ENCODE data around the gene VSTM2B.
"Not testable (repeated sequence)": the region's sequence is repeated elsewhere in the genome, so short reads cannot be mapped to it uniquely, and the experiment has no call there.

Gene VSTM2B

DNA sequence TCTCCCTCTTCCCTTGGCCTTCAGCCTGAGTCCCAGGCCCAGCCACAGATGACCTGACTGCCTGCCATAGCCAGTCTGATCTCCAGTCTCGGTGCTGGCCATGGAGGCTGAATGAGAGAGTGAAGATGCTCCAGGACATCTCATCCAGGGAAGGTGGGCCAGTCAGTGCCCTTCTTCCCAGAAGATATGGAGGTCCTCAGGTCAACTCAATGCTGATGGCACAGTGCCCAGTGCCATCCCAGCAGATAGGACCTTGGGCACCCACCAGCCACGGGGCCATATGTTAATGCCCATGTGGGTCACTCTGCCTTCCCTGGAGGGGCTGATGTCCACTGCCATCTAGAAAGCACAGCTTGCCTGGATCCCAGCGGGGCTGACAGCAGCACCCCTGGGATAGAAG lies 7.2 kb downstream of the VSTM2B start:
- DNase-seq, result no peak

DNA sequence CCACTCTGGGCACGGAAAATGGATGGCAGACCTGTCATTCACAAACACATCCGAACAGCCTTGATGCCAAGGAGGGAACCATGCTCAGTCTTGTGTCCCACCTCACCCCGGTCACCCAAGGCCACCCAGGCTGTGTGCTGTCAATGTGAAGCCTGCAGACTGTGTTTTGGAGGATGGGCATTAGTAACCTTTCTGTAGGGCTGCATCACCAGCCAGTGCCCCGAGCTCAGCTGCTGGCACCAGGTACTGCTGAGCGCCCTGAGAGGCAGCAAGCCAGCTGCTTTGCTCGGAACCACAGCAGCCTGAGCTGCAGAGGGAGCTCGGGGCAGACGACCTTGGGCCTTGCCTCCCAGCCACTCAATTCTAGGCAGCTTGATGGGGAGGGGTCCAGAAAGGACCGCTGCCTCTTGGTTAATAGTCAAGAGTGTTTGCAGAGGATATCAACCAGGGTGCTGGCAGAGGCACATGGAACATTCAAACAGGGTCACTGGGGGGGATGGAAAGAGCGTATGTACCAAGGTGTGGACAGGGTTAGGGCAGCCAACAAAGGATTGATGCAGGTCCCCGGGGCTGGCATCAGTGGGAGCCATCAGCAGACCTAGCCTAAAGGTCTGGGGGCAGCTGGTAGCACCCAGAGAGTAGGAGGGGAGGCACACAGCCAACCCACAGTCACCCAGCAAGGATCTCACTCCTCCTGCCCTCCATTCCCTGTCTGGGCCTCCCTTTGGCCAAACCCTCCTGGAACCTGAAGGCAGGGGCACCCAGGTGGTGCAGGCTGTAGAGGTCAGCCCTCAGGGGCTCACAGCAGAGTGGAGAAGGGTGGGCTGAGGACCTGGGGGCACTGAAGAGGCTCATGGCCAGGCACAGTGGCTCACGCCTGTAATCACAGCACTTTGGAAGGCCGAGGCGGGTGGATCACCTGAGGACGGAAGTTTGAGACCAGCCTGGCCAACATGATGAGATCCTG lies 8.1 kb downstream of the VSTM2B start:
- no peak for DNase-seq

DNA sequence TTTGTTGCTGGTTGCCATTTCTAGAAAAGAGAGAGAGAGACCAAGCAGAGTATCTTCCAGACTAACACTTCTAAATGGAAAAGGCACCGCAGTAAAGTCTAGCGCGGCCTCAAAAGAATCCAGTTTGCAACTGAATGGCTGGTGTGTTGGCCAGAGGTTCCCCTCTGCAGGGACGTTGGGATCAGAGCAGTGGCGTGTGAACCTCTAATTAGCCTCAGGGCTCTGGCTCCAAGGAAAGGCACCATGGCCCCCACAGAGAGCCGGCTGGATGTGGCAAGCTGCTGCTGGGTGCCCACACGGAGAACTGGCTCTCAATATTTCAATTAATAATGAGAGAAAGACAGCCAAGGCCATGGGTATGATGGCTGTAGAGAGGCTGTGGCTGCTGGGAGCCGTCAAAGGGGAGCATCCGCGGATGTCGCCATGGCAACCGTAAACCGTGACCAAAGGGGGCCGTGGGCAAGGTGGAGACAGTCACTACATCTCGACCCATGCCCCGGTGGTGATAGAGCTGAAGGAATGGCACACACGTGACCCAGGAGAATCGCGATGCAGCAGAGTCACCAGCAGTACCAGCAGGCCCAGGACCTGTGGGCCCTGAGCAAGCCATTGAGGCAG lies 9.5 kb downstream of the VSTM2B start:
- no peak for DNase-seq

DNA sequence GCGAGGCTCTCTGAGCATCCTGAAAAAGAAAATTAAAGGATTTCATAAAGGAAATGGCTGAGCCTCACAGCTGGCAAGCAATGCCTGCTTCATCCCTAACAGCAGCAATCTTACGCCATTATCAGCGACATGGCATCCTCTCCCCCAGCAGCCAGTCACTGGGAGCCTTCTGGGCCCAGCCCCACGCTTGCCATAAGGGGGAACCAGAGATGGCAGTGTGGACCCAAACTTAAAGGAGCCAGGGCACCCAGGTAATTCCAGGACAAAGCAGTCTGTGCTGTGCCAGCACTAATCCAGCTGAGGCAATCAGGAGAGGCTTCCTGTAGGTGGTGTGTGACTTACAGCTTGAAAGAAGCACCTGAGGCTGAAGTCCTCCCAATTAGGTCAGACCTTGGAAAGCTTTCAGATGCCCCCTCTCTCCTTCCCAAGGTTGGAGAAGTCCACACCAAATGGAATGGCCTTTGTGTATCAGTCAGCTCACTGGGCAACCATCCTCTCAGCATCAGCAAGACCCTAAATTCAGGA lies 10.3 kb downstream of the VSTM2B start:
- no peak for DNase-seq

DNA sequence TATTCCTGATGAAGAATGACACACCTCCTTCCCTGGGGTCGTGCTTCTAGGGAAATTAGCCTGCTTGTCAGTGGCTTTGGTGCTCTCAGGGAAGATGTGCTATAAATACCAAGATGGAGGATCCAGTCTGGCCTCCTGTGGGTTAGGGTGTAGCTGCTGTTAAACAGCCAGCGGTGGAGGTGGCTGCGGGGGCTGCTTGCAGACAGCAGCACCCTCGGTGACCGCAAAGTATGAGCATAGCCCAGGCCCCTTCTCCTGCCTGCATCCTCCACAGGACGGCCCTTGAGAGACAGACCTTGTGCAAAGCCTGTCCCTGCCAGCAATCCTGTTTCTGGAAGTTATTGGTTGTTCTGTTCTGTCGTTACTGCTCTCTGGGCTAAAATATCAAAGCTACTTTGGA lies 11.4 kb downstream of the VSTM2B start:
- DNase-seq, result no peak

DNA sequence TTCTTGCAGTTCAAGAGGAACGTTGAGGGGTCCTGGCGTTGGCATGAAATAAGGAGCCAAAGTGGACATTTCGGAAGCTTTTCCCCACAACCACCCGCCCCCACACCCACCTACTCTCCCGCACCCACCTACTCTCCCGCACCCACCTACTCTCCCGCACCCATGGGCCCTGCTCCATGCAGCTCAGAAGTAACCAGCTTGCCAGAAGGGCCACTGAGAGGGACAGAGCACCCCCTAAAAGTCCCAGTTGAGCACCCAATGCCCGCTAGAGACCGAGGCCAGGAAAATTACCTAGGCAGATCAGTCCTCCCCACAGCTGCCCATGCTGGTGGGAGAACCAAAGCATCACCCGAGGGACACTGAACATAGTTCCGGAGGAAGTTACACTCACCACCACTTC lies 11.8 kb downstream of the VSTM2B start:
- DNase-seq, result no peak

DNA sequence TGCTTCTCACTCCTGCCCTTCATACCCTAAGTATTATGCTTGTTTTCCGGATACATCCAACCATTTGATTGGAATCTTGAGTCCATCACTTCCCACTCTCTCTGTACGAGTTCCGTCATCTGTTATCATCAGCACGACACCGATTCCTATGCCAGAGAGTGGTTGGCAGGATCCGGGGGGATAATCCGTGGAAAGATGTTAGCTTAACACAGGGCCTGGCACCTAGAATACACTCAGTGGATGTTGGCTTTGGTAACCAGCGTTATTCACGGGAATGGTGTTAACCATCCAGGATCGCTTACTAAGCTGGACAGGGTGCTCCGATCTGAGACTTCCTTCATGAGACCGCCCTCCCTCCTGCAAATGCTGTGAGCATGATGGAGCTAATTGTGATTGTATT lies 12.4 kb downstream of the VSTM2B start:
- no peak for DNase-seq

DNA sequence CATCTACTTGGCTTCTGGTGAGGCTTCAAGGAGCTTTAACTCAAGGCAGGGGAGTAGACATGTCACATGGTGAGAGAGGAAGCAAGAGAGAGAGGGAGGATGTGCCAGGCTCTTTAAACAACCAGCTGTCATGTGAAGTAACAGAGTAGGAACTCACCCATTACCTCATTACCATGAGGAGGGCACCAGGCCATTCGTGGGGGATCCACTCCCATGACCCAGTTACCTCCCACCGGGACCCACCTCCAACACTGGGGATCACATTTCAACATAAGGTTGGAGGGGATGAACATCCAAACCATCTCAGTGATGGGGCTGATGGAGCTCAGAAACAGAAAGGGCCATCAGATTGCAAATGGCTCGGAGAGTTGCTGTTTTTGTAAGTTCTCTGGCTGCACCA lies 12.9 kb downstream of the VSTM2B start:
- no peak for DNase-seq

DNA sequence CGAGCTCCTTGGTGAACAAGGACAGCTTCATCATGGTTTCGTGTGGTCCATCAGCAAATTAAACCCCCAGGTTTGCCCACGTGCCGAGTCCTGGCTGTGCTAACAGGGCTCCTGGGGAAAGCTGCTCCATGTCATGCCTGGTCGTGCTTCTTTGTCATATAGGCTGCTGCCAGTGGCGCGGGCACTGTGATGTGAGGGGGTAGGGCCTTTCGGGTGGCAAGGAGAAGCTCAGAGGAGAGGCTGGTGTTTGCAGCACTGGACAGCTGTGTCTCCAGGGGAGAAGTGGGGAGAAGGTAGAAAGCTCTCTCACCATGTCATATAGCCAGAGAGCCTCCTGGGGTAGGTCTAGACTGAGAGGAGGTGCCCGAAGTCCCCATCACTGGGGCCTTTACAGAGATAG lies 13.3 kb downstream of the VSTM2B start:
- DNase-seq, result no peak

DNA sequence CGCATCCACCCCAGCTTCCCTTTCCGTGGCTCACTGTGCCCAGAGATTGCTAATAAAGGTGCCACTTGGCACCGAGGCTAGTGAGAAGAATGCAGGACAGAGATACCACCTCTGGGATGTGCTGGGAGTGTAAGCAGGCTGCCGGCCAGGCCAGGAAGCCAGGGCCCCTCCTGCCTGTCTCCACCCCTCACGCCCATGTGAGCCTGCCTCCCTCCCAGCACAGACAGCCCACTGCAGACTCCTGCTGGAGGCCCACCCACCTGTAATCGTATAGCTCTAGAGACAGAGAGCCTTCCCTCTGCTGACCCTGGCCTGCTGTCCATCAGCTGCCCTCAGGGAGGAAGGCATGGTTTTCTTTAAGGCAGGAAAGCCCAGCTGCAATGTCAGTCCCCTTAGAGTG lies 13.9 kb downstream of the VSTM2B start:
- no peak for DNase-seq

DNA sequence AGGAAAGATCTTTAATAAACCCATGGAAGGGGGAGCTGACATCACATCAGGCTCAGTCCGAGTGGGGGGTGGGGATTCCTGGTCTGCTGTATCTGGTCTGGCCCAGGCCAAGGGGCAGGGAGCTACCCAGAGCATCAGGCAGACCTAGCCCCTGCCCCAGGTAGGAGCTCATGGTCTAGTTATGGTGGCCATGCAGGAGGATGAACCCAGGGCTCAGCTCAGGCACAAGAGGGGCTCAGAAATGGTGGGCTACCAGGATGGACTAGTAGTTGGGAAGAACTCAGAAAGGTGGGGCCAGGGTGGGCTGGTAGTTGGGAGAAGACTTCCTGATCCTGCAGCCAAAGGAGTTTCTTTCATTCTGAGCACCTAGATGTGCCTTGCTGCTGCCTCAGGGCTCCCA lies 14.3 kb downstream of the VSTM2B start:
- DNase-seq, result no peak

DNA sequence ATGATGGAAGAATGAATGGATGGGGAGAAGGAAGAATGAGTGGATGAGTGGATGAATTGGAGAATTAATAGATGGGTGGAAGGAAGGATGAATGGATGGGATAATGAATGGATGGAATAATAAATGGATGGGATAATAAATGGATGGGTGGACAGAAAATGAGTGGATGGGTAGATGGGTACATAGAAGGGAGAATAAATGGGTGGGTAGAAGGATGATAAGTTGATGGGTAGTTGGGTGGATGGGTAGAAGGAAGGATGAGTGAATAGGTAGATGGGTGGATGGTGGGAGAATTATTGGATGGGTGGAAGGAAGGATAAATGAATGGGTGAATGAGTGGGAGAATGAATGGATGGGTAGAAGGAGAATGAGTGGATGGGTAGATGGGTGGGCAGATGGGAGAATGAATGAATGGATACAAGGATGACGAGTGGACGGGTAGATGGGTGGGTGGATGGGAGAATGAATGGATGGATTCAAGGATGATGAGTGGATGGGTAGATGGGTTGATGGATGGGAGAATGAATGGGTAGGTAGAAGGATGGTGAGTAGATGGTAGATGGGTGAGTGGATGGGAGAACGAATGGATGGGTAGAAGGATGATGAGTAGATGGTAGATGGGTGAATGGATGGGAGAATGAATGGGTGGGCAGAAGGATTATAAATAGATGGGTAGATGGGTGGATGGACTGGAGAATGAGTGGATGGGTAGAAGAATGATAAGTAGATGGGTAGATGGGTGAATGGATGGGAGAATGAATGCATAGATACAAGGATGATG lies 15.9 kb downstream of the VSTM2B start:
- no peak for DNase-seq

DNA sequence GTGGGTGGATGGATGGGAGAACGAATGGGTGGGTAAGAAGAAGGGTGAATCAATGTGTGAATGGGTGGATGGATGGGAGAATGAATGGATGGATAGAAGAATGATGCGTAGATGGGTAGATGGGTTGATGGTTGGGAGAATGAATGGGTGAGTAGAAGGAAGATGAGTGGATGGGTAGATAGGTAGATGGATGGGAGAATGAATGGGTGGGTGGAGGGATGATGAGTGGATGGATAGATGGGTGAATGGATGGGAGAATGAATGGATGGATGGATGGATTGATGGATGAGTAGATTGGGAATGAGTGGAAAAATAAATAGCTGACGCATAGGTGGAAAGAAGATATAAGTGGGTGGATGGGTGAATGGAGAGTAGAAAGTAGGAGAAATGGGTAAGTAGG lies 16.5 kb downstream of the VSTM2B start:
- DNase-seq, result no peak

DNA sequence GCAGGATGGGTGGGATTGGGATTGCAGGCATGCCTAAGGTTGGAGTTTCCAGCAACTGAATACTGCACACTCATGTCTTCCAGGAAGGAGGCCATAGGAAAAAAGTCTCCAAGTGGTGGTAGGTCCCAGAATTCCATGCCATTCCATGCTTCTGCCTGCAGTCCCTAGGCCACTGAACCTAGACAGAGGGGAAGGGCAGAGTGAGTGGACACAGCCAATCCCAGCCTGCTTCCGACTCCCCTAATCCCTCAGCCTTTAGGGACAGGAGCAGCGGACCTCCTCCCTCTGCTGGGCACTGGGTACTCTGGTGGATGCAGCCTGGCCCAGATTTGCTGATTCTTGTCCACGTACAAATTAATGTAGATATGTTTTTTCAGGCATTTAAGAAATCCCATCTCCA lies 17.0 kb downstream of the VSTM2B start:
- no peak for DNase-seq

DNA sequence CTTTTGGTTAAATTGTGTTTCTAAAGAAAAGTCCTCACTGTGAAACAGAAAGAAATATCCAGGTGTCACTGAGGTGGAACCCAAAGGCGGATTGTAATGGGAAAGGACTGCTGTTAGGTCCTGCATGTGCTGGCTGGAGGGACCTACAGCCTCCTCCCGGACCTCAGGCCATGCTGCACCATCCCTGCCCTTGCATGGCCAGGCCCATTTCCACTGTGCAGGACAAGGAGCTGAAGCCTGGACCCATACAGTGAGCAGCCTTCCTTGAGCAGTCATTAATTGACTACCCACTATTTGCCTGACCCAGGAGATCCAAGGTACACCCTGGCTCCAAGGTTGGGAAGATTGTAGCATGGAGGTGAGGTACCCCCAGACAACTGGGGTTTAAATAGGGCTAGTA lies 17.6 kb downstream of the VSTM2B start:
- no peak for DNase-seq

DNA sequence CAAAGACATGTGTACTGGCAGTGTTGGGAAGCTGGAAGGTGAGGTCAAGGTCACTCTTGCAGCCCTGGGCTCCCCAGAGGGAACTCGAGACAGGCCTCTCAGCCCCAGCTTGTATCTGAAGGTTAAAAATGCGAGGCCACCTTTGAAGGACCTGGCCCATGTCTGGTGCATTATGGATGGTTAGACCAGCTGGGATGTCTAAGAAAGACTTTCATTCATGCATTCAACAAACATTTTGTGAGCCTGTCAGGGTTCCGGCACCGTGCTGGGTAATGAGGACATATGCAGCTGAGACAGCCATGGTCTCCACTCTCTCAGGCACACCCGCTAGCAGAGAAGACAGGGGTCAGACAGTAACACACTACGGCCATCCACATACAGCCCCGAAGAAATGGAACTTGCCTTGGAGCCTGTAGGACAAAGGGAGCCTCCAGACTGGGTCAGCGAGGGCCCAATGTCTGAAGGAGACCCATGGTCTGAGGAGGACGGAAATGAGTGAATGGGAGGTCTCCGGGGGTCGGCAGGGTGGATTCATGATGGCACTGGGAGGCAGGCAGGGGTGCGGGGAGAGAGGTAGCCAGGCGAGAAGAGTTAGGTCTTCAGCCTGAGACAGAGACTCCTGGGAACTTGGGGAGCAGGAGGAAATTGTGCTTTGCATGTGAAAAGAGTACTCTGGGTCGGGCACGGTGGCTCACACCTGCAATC lies 19.0 kb downstream of the VSTM2B start:
- DNase-seq, result no peak

DNA sequence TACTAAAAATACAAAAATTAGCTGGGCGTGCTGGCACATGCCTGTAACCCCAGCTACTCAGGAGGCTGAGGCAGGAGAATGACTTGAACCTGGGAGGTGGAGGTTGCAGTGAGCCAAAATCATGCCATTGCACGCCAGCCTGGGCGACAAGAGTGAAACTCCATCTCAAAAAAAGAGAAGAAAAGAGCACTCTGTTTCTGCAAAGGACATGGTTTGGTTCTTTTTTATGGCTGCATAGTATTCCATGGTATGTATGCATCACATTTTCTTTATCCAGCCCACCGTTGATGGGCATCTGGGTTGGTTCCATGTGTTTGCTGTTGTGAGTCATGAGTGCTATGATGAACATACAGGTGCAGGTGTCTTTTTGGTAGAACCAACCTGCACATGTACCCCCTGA lies 19.7 kb downstream of the VSTM2B start:
- not testable (repeated sequence) for DNase-seq

DNA sequence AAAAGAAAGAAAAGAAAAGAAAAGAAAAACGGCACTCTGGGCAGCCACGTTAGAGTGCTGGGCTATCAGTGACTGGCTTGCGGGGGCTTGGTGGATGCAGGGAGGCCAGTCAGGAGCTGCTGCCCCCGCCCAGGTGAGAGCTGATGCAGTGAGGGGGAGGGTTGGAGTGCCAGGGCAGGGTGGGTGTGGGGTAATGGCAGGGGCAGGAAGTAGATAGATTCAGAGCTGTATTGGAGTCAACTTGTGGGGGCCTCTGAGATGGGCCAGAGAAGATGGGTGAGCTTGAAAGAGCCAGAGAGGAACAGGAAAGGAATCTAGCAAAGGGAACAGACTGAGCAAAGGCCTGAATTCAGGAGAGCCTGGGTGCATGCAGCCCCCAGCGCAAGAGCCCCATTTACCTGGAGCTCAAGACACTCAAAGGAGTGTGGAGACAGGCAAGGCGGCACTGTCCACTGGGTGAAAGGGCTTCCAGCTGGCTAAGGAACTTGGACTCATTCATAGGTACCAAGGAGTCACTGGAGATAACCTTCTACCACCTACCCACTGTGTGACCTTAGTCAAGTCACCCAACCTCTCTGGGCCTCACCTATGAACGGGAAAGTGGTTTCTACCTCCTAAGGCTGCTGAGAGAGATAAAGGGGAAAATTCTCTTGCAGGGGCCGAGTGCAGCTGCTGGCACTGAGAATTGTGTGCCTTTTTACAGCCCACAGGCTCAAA lies 20.2 kb downstream of the VSTM2B start:
- no peak for DNase-seq

DNA sequence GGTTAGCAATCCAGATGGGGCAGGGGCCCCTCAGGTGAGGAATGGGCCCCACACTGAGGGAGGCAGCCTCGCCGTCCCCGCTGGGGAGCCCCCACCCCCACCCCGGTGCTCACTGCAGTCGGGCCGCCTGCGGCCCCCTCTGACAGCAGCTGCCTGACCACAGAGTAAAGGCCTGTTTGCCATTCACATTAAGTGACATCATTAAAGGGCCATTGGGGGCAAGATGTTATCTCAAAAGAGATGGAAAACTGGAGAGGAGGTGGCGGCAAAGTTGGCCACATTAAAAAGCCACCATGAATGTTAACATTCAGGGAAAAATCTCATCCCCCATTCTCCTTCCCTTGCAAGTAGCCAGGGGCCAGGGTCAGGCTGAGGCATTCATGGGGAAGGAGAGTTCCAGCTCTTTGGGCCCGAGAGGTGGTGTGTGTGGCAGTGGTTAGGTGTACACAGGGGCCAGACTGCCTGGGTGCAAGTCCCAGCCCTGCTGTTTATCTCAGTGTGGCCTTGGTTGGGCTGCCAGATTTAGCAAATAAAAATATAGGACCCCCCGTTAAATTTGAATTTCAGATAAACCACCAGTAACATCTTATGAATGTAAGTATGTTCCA lies 20.9 kb downstream of the VSTM2B start:
- DNase-seq, result no peak

DNA sequence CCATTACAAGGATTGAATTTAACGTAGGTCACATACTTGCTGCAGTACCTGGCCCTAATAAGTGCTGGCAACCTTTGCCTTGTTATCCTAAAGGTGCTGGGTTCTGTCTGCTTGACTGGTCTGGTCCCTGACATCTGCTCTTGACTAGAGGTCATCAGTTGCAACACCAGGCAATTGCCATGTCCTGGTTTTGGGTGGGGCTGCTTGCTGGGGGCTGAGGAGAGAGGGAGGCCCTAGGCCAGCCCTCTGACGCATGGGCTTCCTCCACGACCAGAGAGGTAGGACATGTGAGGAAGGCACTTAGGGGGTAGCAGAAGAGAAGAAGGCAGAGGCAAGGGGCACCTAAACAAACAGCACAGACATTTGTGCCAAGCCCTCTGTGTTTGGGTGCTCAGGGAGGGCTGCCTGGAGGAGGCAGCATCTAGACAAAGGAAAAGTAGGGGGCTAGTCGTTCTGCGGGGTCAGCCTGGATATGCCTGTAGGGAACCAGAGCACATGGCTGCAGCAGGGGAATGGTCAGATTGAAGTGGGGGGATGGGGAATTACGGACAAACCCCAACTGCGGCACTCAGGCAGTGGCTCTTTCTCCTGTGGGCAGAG lies 21.7 kb downstream of the VSTM2B start:
- no peak for DNase-seq

DNA sequence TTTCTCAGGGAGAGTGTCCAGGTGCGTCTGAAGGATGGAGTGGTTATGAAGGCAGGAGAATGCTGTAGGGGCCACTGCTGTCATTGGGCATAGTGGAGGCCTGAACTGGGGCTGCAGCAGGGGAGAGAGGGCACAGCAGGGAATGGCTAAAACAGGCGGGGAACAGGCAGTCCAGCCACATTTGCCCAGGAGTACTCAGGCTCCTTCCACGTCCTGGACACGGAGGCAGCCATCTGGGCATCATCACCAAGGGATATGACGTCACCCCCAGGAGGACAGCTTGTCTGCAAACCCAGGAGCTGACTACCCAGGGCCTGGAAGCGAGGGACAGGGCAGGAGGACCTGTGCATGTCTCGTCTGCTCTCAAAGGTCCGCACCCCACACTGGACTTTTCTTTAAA lies 22.2 kb downstream of the VSTM2B start:
- DNase-seq, result no peak

All from NCI-H510A treated with DMSO at 0.1 percent for 48 hours (cell line).